ENCODE measurements around the gene ZNF622.

Gene ZNF622

DNA sequence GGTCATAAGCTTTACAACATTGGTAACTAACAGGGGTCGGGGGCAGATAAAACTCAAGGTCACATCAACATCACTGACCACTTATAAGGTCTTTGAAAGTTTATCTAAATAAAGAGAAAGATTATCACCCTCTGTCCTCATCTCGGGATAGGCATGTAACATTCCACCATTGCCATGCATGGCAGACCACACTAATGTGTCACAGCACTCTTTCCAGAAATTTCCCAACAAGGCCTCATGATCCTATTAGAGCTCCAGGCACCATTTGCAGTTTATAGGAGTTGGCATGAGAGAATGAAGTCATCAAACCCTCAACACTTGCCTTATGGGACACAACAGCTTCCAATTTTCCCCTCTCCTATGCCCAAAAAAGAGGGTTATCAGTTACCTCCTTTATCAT is 31.9 kb upstream of the ZNF622 start:
- Histone ChIP-seq H3K9me3 (ENCODE audit: low read length) (no peaks in the 10 kb centered on the region; the same call in 1 of the 2 replicates), H3K9ac (ENCODE audit: low read length) (no peak overlapping the region), H3K4me2 (ENCODE audit: low read length) (no peak overlapping the region), H3K27ac (ENCODE audit: low read depth, low read length, poor library complexity, severe bottlenecking) (no peak overlapping the region), H4K20me1 (ENCODE audit: insufficient read depth, low read length) (no peaks in the 10 kb centered on the region), H3K4me1 (ENCODE audit: insufficient read depth, low read length, severe bottlenecking) (no peaks in the 10 kb centered on the region), H3F3A (ENCODE audit: insufficient read depth, low read length) (no peaks in the 10 kb centered on the region), H2AFZ (ENCODE audit: low read length) (no peak overlapping the region), H3K9me2 (ENCODE audit: low read depth, low read length) (no peaks in the 10 kb centered on the region), H3K27me3 (ENCODE audit: insufficient read depth, low read length) (no peaks in the 10 kb centered on the region), H3K79me2 (ENCODE audit: insufficient read depth, low read length) (no peaks in the 10 kb centered on the region), H3K4me3 (ENCODE audit: low read depth, low read length, poor library complexity, severe bottlenecking) (no peak overlapping the region), H3K36me3 (ENCODE audit: insufficient read depth, low read length) (no peaks in the 10 kb centered on the region)
- TF ChIP-seq EZH2 (IDR thresholded peaks at IDR 0.05; ENCODE audit: borderline replicate concordance, low read length), result no peak
- TF ChIP-seq, protein P1, sequence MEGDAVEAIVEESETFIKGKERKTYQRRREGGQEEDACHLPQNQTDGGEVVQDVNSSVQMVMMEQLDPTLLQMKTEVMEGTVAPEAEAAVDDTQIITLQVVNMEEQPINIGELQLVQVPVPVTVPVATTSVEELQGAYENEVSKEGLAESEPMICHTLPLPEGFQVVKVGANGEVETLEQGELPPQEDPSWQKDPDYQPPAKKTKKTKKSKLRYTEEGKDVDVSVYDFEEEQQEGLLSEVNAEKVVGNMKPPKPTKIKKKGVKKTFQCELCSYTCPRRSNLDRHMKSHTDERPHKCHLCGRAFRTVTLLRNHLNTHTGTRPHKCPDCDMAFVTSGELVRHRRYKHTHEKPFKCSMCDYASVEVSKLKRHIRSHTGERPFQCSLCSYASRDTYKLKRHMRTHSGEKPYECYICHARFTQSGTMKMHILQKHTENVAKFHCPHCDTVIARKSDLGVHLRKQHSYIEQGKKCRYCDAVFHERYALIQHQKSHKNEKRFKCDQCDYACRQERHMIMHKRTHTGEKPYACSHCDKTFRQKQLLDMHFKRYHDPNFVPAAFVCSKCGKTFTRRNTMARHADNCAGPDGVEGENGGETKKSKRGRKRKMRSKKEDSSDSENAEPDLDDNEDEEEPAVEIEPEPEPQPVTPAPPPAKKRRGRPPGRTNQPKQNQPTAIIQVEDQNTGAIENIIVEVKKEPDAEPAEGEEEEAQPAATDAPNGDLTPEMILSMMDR (IDR thresholded peaks at IDR 0.05; ENCODE audit: low read length), result no peak

DNA sequence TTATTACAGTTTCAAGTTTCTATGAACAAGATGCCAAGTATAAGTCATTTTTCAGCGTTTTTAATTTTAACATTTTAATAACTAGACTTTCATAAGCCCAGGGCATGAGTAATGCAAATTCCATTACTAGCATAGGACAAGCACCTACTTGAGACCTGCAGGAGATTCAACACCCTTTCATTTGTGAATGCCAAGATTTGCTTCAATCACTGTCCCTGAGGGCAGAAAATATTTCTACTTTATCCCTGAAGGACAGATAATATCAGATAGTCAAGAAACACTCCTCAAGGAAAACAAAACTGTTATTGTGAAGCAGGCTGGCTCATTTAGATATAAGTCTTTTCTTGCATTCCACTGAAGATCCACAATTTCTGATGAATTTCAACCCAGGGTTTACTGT is 27.7 kb upstream of the ZNF622 start:
- H3K4me2 ChIP-seq (ENCODE audit: low read length), result no peak overlapping the region
- H3K27ac ChIP-seq (ENCODE audit: low read depth, low read length, poor library complexity, severe bottlenecking), result no peak overlapping the region
- TF ChIP-seq EZH2 (IDR thresholded peaks at IDR 0.05; ENCODE audit: borderline replicate concordance, low read length), result no peak
- TF ChIP-seq, protein P1 (IDR thresholded peaks at IDR 0.05; ENCODE audit: low read length), result no peak
- no peaks in the 10 kb centered on the region for H4K20me1 ChIP-seq (ENCODE audit: insufficient read depth, low read length)
- no peaks in the 10 kb centered on the region for H3K4me1 ChIP-seq (ENCODE audit: insufficient read depth, low read length, severe bottlenecking)
- no peaks in the 10 kb centered on the region for H3F3A ChIP-seq (ENCODE audit: insufficient read depth, low read length)
- H3K9ac ChIP-seq (ENCODE audit: low read length), result no peak overlapping the region
- H3K4me3 ChIP-seq (ENCODE audit: low read depth, low read length, poor library complexity, severe bottlenecking), result no peak overlapping the region
- no peaks in the 10 kb centered on the region; the same call in 1 of the 2 replicates for H3K9me3 ChIP-seq (ENCODE audit: low read length)
- H3K9me2 ChIP-seq (ENCODE audit: low read depth, low read length), result no peaks in the 10 kb centered on the region
- no peaks in the 10 kb centered on the region for H3K36me3 ChIP-seq (ENCODE audit: insufficient read depth, low read length)
- H2AFZ ChIP-seq (ENCODE audit: low read length), result no peak overlapping the region
- H3K27me3 ChIP-seq (ENCODE audit: insufficient read depth, low read length), result no peaks in the 10 kb centered on the region
- no peaks in the 10 kb centered on the region for H3K79me2 ChIP-seq (ENCODE audit: insufficient read depth, low read length)

DNA sequence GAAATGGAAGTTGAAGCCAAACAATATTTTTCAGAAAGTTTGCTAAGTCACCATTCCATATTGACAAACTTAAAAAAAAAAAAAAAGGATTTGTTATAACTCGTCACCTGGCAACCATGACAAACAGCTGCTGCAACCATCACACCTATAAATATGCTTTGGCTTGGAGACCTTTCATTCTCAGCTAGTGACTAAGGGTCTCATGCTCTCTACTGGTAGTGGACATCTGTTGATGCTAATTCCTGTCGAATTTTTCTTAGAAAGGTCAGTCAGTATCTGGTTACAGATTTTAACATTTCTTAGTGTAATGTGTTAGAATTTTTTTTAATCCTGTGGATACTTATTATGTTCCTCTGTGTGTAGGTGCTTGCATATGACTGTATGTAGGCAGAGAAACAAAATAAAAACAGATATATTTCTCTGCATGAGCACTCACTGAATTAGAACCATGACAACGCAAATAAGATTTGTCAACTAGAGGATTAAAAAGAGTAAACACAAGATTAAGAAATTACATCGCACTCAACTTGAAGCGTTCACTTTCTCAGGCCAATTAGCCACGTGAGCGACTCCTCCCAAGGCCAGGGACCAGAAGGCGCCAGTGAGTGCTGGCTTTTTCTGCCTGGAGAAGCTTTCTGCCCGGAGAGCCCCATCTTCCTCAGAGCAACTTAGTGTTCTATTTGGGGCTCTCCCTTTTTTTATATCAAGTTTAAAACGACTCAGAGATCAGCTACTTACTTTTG is 27.0 kb upstream of the ZNF622 start:
- Histone ChIP-seq H3K9me2 (ENCODE audit: low read depth, low read length) (no peaks in the 10 kb centered on the region), H3K36me3 (ENCODE audit: insufficient read depth, low read length) (no peaks in the 10 kb centered on the region), H3K79me2 (ENCODE audit: insufficient read depth, low read length) (no peaks in the 10 kb centered on the region), H3K27ac (ENCODE audit: low read depth, low read length, poor library complexity, severe bottlenecking) (no peak overlapping the region), H4K20me1 (ENCODE audit: insufficient read depth, low read length) (no peaks in the 10 kb centered on the region), H2AFZ (ENCODE audit: low read length) (no peak overlapping the region), H3K27me3 (ENCODE audit: insufficient read depth, low read length) (no peaks in the 10 kb centered on the region), H3K4me1 (ENCODE audit: insufficient read depth, low read length, severe bottlenecking) (no peaks in the 10 kb centered on the region), H3F3A (ENCODE audit: insufficient read depth, low read length) (no peaks in the 10 kb centered on the region), H3K4me3 (ENCODE audit: low read depth, low read length, poor library complexity, severe bottlenecking) (no peak overlapping the region), H3K9ac (ENCODE audit: low read length) (no peak overlapping the region), H3K9me3 (ENCODE audit: low read length) (no peaks in the 10 kb centered on the region; the same call in 1 of the 2 replicates), H3K4me2 (ENCODE audit: low read length) (no peak overlapping the region)
- TF ChIP-seq EZH2 (IDR thresholded peaks at IDR 0.05; ENCODE audit: borderline replicate concordance, low read length), result no peak
- TF ChIP-seq, protein P1 (IDR thresholded peaks at IDR 0.05; ENCODE audit: low read length), result no peak
